GM12873 (cell line): ENCODE results near the gene ARL13B.

Experiments
- TF ChIP-seq, protein P1 (sequence below): IDR thresholded peaks from 2 replicates; pipeline ENCODE4 v1.5.1; 2012; ENCODE audit warnings: low read depth, mild to moderate bottlenecking, moderate library complexity, low read length, control low read depth; ENCODE audit not compliant: insufficient read depth; ENCODE audit errors: missing control alignments

The ARL13B gene

DNA sequence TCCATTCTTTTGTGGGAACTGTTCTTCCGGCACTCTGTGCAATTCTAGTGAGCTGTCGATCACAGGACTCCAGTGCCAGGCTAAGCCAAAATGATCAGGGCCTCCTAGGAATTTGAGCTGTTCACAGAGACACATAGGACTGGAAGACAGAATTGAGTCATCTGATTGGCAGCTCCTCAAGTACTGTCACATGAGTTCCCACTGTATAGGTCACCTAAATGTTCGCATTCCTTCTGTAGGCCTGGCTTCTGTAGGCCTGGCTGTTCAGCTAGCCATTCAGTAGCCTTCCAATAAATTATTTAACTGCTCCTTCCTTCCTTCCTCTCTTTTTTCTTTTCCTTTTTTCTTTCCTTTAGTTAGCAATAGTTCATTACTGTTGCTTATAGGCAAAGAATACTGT is 10.5 kb upstream of the ARL13B start:
- TF ChIP-seq, protein P1, sequence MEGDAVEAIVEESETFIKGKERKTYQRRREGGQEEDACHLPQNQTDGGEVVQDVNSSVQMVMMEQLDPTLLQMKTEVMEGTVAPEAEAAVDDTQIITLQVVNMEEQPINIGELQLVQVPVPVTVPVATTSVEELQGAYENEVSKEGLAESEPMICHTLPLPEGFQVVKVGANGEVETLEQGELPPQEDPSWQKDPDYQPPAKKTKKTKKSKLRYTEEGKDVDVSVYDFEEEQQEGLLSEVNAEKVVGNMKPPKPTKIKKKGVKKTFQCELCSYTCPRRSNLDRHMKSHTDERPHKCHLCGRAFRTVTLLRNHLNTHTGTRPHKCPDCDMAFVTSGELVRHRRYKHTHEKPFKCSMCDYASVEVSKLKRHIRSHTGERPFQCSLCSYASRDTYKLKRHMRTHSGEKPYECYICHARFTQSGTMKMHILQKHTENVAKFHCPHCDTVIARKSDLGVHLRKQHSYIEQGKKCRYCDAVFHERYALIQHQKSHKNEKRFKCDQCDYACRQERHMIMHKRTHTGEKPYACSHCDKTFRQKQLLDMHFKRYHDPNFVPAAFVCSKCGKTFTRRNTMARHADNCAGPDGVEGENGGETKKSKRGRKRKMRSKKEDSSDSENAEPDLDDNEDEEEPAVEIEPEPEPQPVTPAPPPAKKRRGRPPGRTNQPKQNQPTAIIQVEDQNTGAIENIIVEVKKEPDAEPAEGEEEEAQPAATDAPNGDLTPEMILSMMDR: no peak

DNA sequence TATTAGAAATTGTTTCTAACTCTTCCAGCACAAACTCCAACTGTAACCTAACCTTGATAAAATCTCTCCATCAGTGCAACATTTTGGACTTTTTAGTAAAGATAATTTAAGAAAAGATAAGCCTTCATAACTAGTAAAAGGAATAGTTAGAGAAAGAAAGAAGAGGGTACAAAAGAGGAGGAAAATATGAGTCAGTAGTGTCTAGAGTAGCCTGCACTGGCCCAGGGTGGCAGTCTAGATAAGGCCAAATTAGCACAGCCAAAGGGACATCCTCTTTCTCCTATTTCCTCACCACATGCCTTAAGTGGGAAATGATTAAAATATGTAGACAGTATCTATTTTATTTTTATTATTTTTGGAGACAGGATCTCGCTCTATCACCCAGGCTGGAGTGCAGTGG is 10.0 kb upstream of the ARL13B start:
- TF ChIP-seq, protein P1: no peak

DNA sequence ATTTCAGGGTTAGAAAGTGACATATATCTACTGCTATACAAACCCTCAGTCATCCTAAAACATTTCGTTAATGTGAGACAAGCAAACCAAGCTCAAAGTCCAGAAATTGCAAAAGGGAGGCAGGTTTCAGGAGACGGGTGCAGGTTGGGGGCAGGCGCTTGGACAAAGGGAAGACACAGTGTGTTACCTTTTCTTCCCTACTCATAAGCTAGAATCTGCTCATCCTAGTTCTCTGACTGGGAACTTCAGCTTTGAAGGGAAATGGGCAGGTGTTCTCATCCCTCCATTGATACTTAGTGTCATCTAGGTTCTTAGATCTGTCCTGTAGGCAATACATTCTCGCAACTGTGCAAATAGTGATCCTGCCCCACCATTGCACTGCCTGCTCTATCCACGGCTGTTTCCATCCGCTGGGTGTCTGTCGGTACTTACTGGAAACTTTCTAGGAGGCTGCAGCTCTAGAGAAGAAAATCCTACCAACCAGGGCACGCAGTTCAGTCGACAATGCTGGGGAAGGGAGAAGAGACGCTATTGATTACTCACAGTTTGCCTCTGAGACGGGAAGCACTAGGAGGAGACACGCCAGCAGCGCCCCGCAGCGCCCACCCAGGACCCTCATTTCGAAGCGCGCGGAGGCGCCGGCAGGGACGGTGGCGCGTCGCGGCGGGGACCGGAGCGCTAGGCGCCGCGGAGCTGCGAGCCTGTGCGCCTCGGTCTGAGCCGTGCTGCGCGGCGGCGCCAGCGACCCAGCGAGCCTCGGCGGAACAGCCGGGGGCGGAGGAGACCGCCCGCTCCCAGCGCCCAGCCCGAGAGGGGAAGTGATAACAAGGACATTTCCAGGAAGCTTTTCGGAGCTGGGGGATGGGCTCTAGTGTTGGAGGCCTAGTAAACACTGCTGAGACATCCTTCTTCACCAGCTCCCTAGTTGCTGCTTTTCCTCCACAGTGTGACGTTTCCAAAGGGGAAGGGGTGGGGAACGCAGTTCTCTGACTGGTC is 6.5 kb upstream of the ARL13B start, which contains the start of gene PROS1:
PROS1 (minus strand) TSS at position 766 of the 996 bp plus-strand sequence; CDS start at position 619, 147 bp downstream.
- TF ChIP-seq, protein P1: no peak

DNA sequence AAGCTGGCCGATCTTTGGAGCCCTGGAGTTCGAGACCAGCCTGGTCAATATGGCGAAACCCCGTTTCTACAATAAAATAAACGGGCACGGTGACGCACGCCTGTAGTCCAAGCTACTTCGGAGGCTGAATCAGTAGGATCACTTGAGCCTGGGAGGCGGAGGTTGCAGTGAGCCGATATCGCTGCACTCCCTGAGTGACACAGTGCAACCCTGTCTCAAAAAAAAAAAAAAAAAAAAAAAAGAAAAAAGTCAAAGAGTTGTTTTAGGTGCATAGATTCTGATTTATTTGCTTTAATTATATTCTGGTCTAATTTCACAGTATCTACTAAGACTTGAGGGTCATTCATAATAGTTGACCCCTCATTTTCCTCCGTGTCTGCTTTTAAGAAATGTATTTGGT is 1.7 kb downstream of the ARL13B start:
- TF ChIP-seq, protein P1: no peak

DNA sequence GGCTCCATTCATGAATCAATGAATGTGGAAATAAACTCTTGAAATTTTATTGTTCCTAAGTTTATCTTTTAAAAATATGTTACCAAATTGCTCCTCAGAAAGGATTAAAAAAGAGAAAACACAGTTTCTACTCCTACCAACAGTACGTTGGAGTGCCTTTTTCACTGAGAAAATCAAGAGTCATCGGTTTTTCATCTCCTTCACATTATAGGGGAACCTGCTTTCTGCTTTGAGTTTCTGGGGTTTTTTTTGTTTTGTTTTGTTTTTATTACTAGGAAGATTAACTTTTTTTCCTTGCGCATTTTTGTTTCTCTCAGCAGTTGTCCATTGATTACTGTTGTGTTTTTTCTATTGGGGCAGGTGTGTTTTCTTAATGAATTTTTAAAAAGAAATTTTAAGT is 3.5 kb downstream of the ARL13B start:
- TF ChIP-seq, protein P1: no peak

DNA sequence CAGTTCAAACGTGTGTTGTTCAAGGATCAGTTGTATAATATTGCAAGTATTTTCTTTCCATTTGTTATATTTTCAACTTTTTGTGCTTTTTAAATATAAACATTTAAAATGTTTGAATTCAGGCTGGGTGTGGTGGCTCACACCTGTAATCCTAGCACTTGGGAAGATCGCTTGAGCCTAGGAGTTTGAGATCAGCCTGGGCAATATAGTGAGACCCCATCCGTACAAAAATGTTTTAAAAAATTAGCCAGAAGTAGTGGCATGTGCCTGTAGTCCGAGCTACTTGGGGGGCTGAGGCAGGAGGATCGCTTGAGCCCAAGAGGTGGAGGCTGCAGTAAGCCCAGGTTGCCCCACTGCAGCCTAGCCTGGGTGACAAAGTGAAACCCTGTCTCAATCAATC is 4.7 kb downstream of the ARL13B start:
- TF ChIP-seq, protein P1: no peak

DNA sequence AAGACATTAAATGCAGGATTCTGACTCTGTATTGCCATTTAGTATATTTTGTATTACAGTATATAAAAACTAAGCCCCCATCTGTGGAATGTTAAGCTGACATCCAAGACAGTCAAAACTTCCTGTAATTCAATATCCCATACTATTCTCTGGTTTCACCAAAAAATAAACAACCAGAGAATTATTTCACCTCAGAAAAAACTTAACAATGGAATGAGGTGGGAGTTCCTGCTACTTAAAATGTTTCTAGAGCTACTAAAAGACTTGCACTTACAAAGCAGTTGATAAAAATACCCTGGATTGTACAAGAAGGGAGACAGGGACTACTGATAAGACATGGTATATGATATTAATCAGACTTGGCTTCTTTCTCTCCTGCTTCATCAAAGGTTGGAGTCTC is 8.3 kb downstream of the ARL13B start:
- TF ChIP-seq, protein P1: no peak
